ENCODE measurements around the gene ASB5. TPM values are rescaled to one million over a fixed set of nuclear protein-coding genes. Genes with fewer than 3 reads are reported as not detected.

ASB5 gene
- total RNA-seq, 1 donor from 2014 or later: 4.3 TPM

DNA sequence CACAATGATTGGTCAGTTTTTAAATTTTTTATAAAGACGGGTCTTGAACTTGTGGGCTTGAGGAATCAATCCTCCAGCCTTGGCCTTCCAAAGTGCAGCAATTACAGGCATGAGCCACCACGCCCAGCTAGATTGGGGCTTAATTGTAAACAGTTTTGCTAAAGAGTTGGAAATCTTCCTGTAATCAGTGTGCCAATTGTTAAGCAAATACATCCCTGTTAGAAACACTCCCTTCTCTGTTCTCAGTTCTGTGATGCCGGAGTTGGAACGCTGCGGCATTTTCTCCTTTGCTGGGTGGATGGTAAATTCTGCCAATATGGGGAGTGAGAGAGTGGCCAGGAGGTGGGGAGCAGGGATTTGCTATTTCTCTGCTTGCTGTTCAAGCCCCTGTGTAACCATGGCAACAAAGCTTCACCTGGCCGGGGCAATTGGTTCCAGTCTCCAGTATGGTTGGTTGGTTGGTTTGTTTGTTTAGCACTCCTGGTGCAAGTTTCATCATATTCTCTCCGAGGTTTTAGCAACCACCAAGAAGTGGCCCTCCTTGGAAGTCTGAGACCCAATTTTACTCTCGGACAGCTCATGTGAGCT lies 70.6 kb downstream of the ASB5 start:
- DNase-seq: no peak
- H3K4me3 ChIP-seq: no peak overlapping the region
- peaks cover under 1% of the 10 kb centered on the region for H3K27me3 ChIP-seq (ENCODE audit: low read depth)
- intact Hi-C loops (cut with micrococcal nuclease): no loop called here
- no peaks in the 10 kb centered on the region for H3K9me3 ChIP-seq (replicated peaks)
- peaks cover 14% of the 10 kb centered on the region for H3K4me1 ChIP-seq
- H3K27ac ChIP-seq (replicated peaks): no peak overlapping the region
- TF ChIP-seq, protein P1, sequence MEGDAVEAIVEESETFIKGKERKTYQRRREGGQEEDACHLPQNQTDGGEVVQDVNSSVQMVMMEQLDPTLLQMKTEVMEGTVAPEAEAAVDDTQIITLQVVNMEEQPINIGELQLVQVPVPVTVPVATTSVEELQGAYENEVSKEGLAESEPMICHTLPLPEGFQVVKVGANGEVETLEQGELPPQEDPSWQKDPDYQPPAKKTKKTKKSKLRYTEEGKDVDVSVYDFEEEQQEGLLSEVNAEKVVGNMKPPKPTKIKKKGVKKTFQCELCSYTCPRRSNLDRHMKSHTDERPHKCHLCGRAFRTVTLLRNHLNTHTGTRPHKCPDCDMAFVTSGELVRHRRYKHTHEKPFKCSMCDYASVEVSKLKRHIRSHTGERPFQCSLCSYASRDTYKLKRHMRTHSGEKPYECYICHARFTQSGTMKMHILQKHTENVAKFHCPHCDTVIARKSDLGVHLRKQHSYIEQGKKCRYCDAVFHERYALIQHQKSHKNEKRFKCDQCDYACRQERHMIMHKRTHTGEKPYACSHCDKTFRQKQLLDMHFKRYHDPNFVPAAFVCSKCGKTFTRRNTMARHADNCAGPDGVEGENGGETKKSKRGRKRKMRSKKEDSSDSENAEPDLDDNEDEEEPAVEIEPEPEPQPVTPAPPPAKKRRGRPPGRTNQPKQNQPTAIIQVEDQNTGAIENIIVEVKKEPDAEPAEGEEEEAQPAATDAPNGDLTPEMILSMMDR (IDR thresholded peaks at IDR 0.05; ENCODE audit: borderline replicate concordance): no peak
- no peaks in the 10 kb centered on the region for H3K36me3 ChIP-seq

DNA sequence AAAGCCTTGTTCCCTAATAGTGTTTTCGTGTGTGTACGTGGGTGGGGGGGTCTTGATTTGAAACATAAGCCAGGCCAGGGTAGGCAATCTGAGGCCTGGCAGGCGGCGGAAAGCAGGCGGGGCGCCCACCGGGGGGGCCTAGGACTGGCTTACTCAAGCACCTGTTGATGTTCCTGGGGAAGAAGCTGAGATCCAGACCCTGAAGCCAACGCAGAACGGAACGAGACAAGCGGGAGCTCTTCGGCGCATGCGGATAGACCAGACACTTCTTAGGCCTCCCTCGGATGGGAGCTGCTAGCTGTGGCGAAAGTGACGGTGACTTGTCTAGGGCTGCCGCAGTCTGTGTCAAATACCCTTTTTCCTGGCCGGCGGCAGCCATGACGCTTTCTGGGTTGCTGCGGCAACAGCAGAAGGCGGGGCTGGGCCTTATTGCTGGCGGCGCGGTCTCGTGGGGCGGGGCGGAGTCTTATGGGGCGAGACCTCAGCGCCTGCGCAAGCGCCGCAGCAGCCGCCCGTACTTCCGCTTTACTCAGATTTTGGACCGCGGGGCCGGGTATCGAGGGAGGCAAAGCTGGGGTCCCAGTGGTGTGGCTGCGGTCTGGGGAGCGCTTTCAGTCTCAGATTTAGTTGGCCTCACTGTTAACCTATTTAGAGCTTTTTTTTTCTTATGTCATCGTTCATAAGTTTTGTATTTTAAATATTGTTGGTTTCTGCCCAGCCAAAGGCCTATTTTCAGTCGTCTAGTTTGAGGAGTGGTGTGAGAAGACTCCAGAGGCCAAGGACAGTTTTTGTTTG lies 73.6 kb downstream of the ASB5 start, which contains the start of gene SPATA4:
Gene SPATA4 (minus strand): TSS at position 402 of the 795 bp plus-strand sequence. CDS start 23 bp downstream, at position 379.
- Histone ChIP-seq H3K4me1 (peaks cover 14% of the 10 kb centered on the region), H3K27me3 (ENCODE audit: low read depth) (no peaks in the 10 kb centered on the region), H3K36me3 (no peaks in the 10 kb centered on the region), H3K9me3 (replicated peaks) (no peaks in the 10 kb centered on the region), H3K27ac (replicated peaks) (peak within 1 kb of the TSS; percentile 84), H3K4me3 (peak within 1 kb of the TSS; percentile 74)
- intact Hi-C loops (cut with micrococcal nuclease): no loop called here
- peak; percentile 94 for DNase-seq
- TF ChIP-seq, protein P1 (IDR thresholded peaks at IDR 0.05; ENCODE audit: borderline replicate concordance): no peak

DNA sequence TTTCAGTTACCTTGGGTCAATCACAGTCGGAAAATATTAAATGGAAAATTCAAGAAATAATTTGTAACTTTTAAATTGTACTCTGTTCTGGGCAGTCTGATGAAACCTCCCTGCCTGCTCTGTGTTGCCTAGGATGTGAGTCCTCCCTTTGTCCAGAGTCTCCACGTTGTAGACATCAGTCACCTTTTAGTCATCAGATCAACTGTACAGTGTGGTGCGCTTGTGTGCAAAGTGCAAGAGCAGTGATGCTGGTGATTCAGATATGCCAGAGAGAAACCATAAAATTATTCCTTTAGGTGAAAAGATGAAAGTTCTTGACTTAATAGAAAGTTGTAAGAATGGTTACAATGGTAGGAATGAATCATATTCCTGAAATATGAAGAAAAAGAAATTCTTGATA lies 75.1 kb downstream of the ASB5 start:
- H3K4me3 ChIP-seq: no peak overlapping the region
- no peaks in the 10 kb centered on the region for H3K9me3 ChIP-seq (replicated peaks)
- no peak for DNase-seq
- H3K4me1 ChIP-seq: peaks cover 14% of the 10 kb centered on the region
- no peaks in the 10 kb centered on the region for H3K27me3 ChIP-seq (ENCODE audit: low read depth)
- TF ChIP-seq, protein P1 (IDR thresholded peaks at IDR 0.05; ENCODE audit: borderline replicate concordance): no peak
- intact Hi-C loops (cut with micrococcal nuclease): no loop called here
- no peak overlapping the region for H3K27ac ChIP-seq (replicated peaks)
- no peaks in the 10 kb centered on the region for H3K36me3 ChIP-seq

DNA sequence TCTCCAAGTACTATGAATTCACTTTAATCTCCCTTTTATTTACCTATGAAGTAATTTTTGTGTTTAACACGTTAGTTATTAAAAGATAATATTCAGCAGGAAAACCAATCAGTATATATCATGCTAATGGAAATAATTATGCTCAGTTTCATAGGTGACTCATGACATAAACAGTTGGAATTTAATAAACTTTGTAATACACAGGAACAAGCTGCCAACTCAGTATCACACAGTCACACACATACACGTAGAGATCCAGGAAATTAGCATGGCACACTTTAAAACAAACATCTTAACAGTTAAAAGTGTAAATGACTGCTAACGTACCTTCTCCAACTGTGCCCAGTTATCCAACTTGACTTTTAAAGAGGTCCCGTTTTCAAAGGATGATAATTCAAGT lies 75.9 kb downstream of the ASB5 start:
- TF ChIP-seq, protein P1 (IDR thresholded peaks at IDR 0.05; ENCODE audit: borderline replicate concordance): no peak
- peaks cover 14% of the 10 kb centered on the region for H3K4me1 ChIP-seq
- H3K27ac ChIP-seq (replicated peaks): no peak overlapping the region
- no peak for DNase-seq
- intact Hi-C loops (cut with micrococcal nuclease): no loop called here
- no peaks in the 10 kb centered on the region for H3K9me3 ChIP-seq (replicated peaks)
- no peaks in the 10 kb centered on the region for H3K36me3 ChIP-seq
- no peak overlapping the region for H3K4me3 ChIP-seq
- no peaks in the 10 kb centered on the region for H3K27me3 ChIP-seq (ENCODE audit: low read depth)

DNA sequence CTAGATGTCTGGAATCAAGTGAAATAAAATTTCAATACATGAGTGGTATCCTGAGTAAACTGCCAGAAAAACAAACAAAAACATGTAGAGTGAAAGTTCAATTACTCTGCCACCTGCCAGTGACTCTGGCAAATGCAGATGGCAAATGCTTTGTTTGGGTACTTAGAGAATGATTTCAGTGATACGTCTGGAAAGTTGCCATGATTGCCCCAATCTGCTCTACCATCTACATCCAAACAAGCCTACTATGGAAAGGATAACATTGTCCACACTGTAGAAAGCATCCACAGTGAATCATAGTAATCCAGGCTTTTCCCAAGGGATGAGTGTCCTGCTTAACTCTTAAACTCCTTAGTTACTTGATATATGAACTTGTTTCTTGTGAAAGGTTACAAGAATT lies 77.0 kb downstream of the ASB5 start:
- TF ChIP-seq, protein P1 (IDR thresholded peaks at IDR 0.05; ENCODE audit: borderline replicate concordance): no peak
- intact Hi-C loops (cut with micrococcal nuclease): no loop called here
- H3K36me3 ChIP-seq: no peaks in the 10 kb centered on the region
- H3K27ac ChIP-seq (replicated peaks): no peak overlapping the region
- H3K27me3 ChIP-seq (ENCODE audit: low read depth): no peaks in the 10 kb centered on the region
- H3K9me3 ChIP-seq (replicated peaks): no peaks in the 10 kb centered on the region
- peaks cover 14% of the 10 kb centered on the region for H3K4me1 ChIP-seq
- no peak overlapping the region for H3K4me3 ChIP-seq
- DNase-seq: no peak
